SK-N-MC (cell line): ENCODE measurements around the gene PGD.

Experiments used
- EZH2 ChIP-seq: fragments of 200-600 bp; sonication (generic); IDR thresholded peaks from one replicate; pipeline ENCODE4 v1.6.1; 2017; ENCODE audit warnings: antibody characterized with exemption
- FOXP2 ChIP-seq: optimal IDR thresholded peaks from 2 replicates; pipeline ENCODE3; 2011; ENCODE audit warnings: mild to moderate bottlenecking, moderate library complexity; ENCODE audit not compliant: insufficient read depth; ENCODE audit errors: extremely low read length, control extremely low read depth
- POLR2AphosphoS5 ChIP-seq: IDR thresholded peaks from 2 replicates; pipeline ENCODE4 v1.6.1; 2012; ENCODE audit warnings: mild to moderate bottlenecking, low read depth, low read length, borderline replicate concordance

DNA sequence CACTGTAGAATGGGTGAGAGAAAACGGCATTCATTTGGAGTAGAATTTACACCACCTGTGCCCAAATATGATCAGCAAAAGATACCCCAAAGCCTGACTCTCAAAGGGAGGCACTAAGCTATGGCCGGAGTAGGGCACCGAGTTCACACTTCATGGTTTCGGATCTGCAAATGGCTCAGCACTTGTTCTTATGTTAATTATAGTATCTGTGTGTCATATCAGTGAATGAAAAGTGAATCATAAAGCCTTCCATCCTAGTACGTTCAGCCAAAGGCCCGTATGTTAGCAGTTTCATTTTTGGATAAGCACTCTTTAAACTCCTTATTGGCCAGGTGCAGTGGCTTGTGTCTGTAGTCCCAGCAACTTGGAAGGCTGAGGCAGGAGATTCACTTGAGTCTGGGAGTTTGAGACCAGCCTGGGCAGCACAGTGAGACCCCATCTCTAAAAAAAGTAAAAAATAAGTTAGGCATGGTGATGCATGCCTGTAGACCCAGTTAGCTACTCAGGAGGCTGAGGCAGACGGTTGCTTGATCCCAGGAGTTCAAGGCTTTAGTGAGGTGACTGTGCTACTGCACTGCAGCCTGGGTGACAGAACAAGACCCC, 46.0 kb downstream of the PGD start:
- TF ChIP-seq EZH2 (no peak), POLR2AphosphoS5 (no peak), FOXP2 (no peak)
